ENCODE measurements around the gene CCDC106.

CCDC106 gene

DNA sequence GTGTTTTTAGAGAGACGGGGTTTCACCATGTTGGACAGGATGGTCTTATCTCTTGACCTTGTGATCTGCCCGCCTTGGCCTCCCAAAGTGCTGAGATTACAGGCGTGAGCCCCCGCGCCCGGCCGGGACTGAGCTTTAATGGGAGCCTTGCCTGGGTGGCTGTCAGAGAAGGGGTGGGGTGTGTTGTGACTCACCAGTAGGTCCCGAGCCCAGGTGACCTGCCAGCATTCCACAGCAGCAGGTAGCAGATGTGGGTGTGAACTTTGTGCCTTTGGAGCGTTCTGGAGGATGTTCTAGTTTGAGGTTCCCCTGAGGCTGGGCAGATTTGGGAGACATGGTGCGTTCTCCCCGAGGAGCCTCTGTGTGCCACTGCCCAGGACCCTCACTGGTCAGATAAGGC lies 19.9 kb downstream of the CCDC106 start:
- Histone ChIP-seq H3K27ac (ENCODE audit: low read depth, low read length) (no peak overlapping the region), H3K9ac (ENCODE audit: low read length) (no peak overlapping the region), H3K27me3 (ENCODE audit: control insufficient read depth in 1 of 2, insufficient read depth in 2 of 2, low read length in 2 of 2) (no peaks in the 10 kb centered on the region), H3K4me1 (ENCODE audit: insufficient read depth, low read length) (no peaks in the 10 kb centered on the region), H3K4me3 (ENCODE audit: low read depth in 1 of 2, low read length in 2 of 2) (no peak overlapping the region), H3K36me3 (ENCODE audit: insufficient read depth, low read length) (peaks cover 81% of the 10 kb centered on the region), H3K9me3 (ENCODE audit: low read length) (no peaks in the 10 kb centered on the region)

DNA sequence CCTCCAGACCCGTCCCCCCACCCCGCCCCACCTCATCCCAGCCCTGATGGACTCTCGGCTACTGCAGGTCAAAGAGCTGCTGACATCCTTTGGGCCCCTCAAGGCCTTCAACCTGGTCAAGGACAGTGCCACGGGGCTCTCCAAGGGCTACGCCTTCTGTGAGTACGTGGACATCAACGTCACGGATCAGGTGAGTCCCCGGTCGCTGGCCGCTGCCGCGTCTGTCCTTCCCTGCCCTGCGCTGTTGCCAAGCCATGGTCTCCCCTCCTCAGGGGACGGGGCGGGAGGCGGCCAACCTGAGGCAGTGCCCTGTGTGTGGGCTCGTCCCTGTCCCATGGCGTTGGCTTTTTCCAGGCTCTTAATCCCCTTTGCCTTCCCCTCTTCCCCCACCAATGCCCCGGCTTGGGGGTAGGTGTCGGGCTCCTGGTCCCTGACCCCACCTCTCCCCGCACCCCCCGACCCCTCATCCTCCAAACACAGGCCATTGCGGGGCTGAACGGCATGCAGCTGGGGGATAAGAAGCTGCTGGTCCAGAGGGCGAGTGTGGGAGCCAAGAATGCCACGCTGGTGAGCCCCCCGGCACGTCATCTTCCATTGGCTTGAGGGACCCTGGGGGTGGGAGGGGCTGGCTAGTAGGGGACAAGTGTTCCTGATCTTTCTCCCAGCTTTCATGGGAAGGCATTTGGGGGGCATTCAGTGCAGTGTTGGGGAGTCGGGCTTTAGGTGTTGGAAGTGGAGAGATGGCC lies 20.8 kb downstream of the CCDC106 start:
- no peak overlapping the region for H3K27ac ChIP-seq (ENCODE audit: low read depth, low read length)
- H3K9ac ChIP-seq (ENCODE audit: low read length), result no peak overlapping the region
- H3K27me3 ChIP-seq (ENCODE audit: control insufficient read depth in 1 of 2, insufficient read depth in 2 of 2, low read length in 2 of 2), result no peaks in the 10 kb centered on the region
- no peak overlapping the region for H3K4me3 ChIP-seq (ENCODE audit: low read depth in 1 of 2, low read length in 2 of 2)
- H3K4me1 ChIP-seq (ENCODE audit: insufficient read depth, low read length), result no peaks in the 10 kb centered on the region
- peaks cover 73% of the 10 kb centered on the region for H3K36me3 ChIP-seq (ENCODE audit: insufficient read depth, low read length)
- no peaks in the 10 kb centered on the region for H3K9me3 ChIP-seq (ENCODE audit: low read length)

DNA sequence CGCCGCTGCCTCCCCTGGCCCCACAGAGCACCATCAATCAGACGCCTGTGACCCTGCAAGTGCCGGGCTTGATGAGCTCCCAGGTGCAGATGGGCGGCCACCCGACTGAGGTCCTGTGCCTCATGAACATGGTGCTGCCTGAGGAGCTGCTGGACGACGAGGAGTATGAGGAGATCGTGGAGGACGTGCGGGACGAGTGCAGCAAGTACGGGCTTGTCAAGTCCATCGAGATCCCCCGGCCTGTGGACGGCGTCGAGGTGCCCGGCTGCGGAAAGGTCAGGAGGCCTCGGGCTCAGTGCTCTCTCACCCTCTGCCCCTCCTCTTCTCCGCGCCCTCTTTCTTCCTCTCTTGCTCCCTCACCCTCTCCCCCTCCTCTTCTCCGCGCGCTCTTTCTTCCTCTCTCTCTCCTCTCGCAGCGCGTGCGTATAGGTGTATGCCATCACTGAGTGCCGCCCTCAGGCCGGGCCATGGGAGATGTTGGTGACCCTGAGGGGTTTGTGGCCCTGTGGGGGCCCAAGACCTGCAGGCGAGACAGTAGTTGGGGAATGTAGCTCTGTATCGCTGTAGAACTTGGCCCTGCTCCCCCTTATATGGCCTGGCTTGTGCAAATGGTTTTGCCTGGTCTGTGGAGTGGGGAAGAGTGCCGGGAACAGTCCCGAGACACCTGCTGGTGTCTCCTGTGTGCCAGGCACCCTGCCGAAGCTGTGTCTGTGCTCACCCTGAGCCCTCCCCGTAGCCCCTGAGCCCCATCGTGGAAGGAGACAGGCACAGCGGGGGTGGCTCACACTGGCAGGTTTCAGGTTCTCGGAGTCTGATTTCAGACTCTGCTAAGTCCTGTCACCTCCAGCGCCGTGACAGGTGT lies 21.6 kb downstream of the CCDC106 start:
- Histone ChIP-seq H3K36me3 (ENCODE audit: insufficient read depth, low read length) (peaks cover 64% of the 10 kb centered on the region), H3K4me3 (ENCODE audit: low read depth in 1 of 2, low read length in 2 of 2) (no peak overlapping the region), H3K9me3 (ENCODE audit: low read length) (no peaks in the 10 kb centered on the region), H3K27ac (ENCODE audit: low read depth, low read length) (no peak overlapping the region), H3K9ac (ENCODE audit: low read length) (no peak overlapping the region), H3K27me3 (ENCODE audit: control insufficient read depth in 1 of 2, insufficient read depth in 2 of 2, low read length in 2 of 2) (no peaks in the 10 kb centered on the region), H3K4me1 (ENCODE audit: insufficient read depth, low read length) (peaks cover 3% of the 10 kb centered on the region)

DNA sequence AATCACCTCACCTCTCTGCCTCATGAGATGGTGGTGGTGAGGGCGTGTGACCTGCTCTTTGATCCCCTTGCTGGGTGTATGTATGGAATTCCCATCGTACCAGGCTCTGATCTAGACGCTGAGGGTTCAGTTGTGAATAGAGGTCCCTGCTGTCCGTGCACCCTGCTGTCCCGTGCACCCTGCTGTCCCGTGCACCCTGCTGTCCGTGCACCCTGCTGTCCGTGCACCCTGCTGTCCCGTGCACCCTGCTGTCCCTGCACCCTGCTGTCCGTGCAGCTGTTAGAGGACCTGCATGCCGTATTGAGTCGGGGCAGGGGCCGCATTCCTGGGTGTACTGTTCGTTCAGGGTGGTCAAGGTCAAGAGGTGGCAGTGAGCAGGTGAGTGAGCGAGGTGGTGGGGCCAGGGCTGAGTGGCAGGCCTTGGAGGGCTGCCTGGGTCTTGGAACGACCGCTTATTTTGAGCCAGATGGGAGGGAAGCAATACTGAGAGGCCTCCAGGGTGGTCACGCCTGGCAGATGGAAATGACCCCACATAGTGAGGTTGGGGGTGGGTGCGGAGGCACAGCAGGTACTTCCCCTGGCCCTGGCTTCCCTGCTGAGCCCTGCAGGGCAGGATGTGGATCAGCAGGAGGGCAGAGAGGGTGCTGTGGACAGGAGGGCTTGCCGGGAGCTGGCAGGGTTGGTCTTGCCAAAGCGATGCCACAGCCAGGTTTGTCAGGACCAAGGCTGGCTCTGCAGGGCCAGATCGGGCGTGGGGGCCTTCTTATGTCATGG lies 22.5 kb downstream of the CCDC106 start:
- peaks cover 61% of the 10 kb centered on the region for H3K36me3 ChIP-seq (ENCODE audit: insufficient read depth, low read length)
- H3K4me1 ChIP-seq (ENCODE audit: insufficient read depth, low read length), result peaks cover 3% of the 10 kb centered on the region
- H3K27me3 ChIP-seq (ENCODE audit: control insufficient read depth in 1 of 2, insufficient read depth in 2 of 2, low read length in 2 of 2), result no peaks in the 10 kb centered on the region
- H3K9me3 ChIP-seq (ENCODE audit: low read length), result no peaks in the 10 kb centered on the region
- no peak overlapping the region for H3K27ac ChIP-seq (ENCODE audit: low read depth, low read length)
- H3K9ac ChIP-seq (ENCODE audit: low read length), result no peak overlapping the region
- H3K4me3 ChIP-seq (ENCODE audit: low read depth in 1 of 2, low read length in 2 of 2), result no peak overlapping the region

DNA sequence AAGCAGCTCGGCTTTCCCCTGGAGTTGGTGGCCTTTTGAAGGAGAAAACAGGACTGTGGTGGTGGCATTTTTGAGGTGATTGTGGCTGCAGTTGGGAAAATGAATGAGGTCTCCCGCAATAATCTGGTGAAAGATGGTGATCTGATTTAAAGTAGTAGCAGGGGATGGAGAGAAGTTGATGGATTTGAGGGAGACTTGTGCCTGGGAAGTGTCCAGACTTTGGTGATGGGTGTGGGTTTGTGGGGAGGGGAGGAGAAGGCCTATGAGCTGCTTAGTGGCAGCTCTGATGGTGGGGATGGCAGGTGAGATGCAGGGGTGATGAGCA lies 23.0 kb downstream of the CCDC106 start:
- no peaks in the 10 kb centered on the region for H3K9me3 ChIP-seq (ENCODE audit: low read length)
- peaks cover 8% of the 10 kb centered on the region for H3K4me1 ChIP-seq (ENCODE audit: insufficient read depth, low read length)
- no peaks in the 10 kb centered on the region for H3K27me3 ChIP-seq (ENCODE audit: control insufficient read depth in 1 of 2, insufficient read depth in 2 of 2, low read length in 2 of 2)
- H3K9ac ChIP-seq (ENCODE audit: low read length), result no peak overlapping the region
- H3K27ac ChIP-seq (ENCODE audit: low read depth, low read length), result no peak overlapping the region
- H3K36me3 ChIP-seq (ENCODE audit: insufficient read depth, low read length), result peaks cover 55% of the 10 kb centered on the region
- H3K4me3 ChIP-seq (ENCODE audit: low read depth in 1 of 2, low read length in 2 of 2), result no peak overlapping the region

DNA sequence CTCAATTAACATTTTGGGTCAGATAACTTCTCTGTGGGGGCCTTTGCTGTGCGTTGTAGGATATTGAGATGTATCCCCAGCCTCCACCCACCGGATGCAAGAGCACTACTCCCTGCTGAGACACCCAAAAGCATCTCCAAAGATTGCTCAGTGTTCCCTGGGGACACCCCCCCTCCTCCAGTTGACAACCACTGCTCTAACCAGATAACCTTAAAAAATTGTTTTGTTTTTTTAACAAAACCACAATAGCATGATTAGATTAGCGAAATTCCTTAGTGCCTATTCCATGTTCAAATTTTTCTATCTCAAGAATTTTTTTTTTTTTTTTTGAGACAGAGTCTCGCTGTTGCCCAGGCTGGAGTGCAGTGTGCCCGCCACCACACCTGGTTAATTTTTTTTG lies 24.4 kb downstream of the CCDC106 start:
- Histone ChIP-seq H3K4me3 (ENCODE audit: low read depth in 1 of 2, low read length in 2 of 2) (no peak overlapping the region), H3K27ac (ENCODE audit: low read depth, low read length) (no peak overlapping the region), H3K36me3 (ENCODE audit: insufficient read depth, low read length) (peaks cover 46% of the 10 kb centered on the region), H3K9ac (ENCODE audit: low read length) (no peak overlapping the region), H3K4me1 (ENCODE audit: insufficient read depth, low read length) (peaks cover 22% of the 10 kb centered on the region), H3K9me3 (ENCODE audit: low read length) (no peaks in the 10 kb centered on the region), H3K27me3 (ENCODE audit: control insufficient read depth in 1 of 2, insufficient read depth in 2 of 2, low read length in 2 of 2) (no peaks in the 10 kb centered on the region)

DNA sequence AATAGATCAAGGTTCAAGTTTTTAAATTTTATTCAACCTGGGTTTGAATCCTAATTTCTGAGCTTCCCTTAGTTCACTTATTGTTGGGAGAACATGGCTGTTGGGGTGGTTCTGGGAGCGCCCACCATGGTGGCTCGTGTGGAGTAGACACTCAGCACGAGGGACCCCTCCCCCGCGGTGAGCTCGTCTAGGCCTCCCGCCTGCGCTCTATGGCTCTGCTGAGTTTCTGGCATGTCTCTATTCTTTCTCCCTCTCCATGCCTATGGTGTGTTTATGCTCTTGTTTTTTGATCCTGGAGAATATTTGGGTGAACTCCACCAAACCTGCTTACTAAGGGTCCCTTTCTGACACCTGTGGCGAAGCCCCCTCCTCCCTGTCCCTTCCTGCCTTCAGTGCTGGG lies 25.5 kb downstream of the CCDC106 start:
- Histone ChIP-seq H3K4me3 (ENCODE audit: low read depth in 1 of 2, low read length in 2 of 2) (no peak overlapping the region), H3K27ac (ENCODE audit: low read depth, low read length) (no peak overlapping the region), H3K9me3 (ENCODE audit: low read length) (no peaks in the 10 kb centered on the region), H3K36me3 (ENCODE audit: insufficient read depth, low read length) (peaks cover 39% of the 10 kb centered on the region), H3K27me3 (ENCODE audit: control insufficient read depth in 1 of 2, insufficient read depth in 2 of 2, low read length in 2 of 2) (no peaks in the 10 kb centered on the region), H3K9ac (ENCODE audit: low read length) (no peak overlapping the region), H3K4me1 (ENCODE audit: insufficient read depth, low read length) (peaks cover 28% of the 10 kb centered on the region)

DNA sequence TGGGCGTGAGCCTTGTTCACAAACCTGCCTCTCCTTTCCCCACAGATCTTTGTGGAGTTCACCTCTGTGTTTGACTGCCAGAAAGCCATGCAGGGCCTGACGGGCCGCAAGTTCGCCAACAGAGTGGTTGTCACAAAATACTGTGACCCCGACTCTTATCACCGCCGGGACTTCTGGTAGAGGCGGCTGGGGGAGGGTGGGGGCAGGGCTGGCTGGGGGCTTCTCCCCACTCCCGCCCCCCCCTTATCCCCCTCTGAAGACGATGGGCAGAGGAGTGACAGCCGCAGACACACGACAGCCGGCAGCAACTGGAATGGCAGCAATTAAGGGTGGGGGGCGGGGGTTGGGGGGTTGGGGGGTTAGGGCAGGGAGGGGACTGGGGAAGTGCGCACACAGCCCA lies 25.9 kb downstream of the CCDC106 start:
- Histone ChIP-seq H3K27me3 (ENCODE audit: control insufficient read depth in 1 of 2, insufficient read depth in 2 of 2, low read length in 2 of 2) (no peaks in the 10 kb centered on the region), H3K4me1 (ENCODE audit: insufficient read depth, low read length) (peaks cover 28% of the 10 kb centered on the region), H3K36me3 (ENCODE audit: insufficient read depth, low read length) (peaks cover 39% of the 10 kb centered on the region), H3K9me3 (ENCODE audit: low read length) (no peaks in the 10 kb centered on the region), H3K4me3 (ENCODE audit: low read depth in 1 of 2, low read length in 2 of 2) (no peak overlapping the region), H3K27ac (ENCODE audit: low read depth, low read length) (no peak overlapping the region), H3K9ac (ENCODE audit: low read length) (no peak overlapping the region)

DNA sequence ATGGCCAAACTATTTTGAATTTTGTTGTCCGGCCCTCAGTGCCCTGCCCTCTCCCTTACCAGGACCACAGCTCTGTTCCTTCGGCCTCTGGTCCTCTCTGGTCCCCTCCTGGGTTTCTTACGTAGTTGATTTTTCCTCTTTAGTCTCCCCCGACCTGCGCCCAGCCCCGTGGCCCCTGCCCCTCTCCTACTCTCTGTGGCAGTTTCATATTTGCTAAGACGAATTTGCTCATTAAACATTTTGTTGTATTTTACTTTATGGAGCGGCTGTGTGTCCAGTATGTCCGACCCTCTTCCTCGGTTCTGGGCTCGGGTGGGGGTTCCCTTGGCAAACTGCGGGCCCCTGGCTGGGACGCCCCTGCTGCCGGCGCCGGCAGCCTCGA lies 26.4 kb downstream of the CCDC106 start:
- H3K27me3 ChIP-seq (ENCODE audit: control insufficient read depth in 1 of 2, insufficient read depth in 2 of 2, low read length in 2 of 2), result no peaks in the 10 kb centered on the region
- peak overlapping the region; percentile 43 to 49 for H3K4me3 ChIP-seq (ENCODE audit: low read depth in 1 of 2, low read length in 2 of 2)
- H3K4me1 ChIP-seq (ENCODE audit: insufficient read depth, low read length), result peaks cover 28% of the 10 kb centered on the region
- H3K9ac ChIP-seq (ENCODE audit: low read length), result no peak overlapping the region
- peaks cover 39% of the 10 kb centered on the region for H3K36me3 ChIP-seq (ENCODE audit: insufficient read depth, low read length)
- peak overlapping the region; percentile 41 for H3K27ac ChIP-seq (ENCODE audit: low read depth, low read length)
- no peaks in the 10 kb centered on the region for H3K9me3 ChIP-seq (ENCODE audit: low read length)

DNA sequence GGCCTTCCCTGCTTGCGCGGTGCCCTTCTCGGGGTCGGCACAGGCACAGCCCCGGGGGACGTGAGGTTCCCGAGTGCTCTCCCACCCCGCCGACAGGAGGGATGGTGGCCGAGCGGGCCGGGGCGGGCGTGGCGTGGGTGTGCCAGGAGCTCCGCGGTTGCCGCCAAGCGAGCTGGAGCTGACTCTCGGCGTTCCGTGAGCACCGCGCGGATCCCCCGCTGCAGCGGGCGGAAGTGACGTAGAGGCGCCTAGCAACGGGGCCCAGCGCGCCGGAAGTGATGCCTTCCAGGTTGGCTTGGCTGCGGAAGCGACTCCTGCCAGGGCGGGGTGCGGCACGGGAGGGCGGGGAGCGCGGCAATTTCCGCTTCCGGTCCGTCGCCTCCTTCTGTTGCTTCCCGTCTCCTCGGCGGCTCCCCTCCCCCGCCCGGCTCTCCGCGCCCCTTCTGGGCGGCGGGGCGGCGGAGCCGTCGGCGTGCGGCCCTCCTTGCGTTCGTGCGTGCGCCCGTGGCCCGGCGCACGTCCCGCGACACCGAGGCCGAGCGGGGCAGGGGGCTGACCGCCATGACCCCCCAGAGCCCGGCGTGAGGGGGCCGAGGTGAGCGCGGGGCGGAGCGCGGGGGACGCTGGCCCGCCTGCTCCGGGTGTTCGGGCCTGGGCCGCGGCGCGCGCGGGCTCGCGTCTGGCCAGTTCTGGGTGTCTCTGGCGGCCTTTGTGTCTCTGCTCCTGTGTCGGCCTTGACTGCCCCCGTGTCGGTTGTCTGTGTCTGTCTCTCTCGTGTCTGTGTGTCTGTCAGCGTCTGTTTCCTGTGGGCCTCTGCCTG lies 27.0 kb downstream of the CCDC106 start, which contains the start of gene EPN1:
Gene EPN1, plus strand, starts transcription at position 386 of the 820 bp plus-strand sequence. CDS start 3,402 bp downstream, outside the sequence.
- H3K27me3 ChIP-seq (ENCODE audit: control insufficient read depth in 1 of 2, insufficient read depth in 2 of 2, low read length in 2 of 2), result no peaks in the 10 kb centered on the region
- H3K36me3 ChIP-seq (ENCODE audit: insufficient read depth, low read length), result peaks cover 36% of the 10 kb centered on the region
- peaks cover 28% of the 10 kb centered on the region for H3K4me1 ChIP-seq (ENCODE audit: insufficient read depth, low read length)
- peak within 1 kb of the TSS; percentile 88 for H3K9ac ChIP-seq (ENCODE audit: low read length)
- no peaks in the 10 kb centered on the region for H3K9me3 ChIP-seq (ENCODE audit: low read length)
- peak within 1 kb of the TSS; percentile 82 to 98 for H3K4me3 ChIP-seq (ENCODE audit: low read depth in 1 of 2, low read length in 2 of 2)
- peak within 1 kb of the TSS; percentile 64 for H3K27ac ChIP-seq (ENCODE audit: low read depth, low read length)
